H1 (cell line): ENCODE measurements around the gene HSPBP1.

Experiments
- CTCF ChIP-seq, 3 experiments: IDR thresholded peaks; 1 replicate in 2 of 3; 2 replicates in 1 of 3; pipeline versions ENCODE4 v1.5.1 to v1.6.1; 2011; ENCODE audit warnings: low read length in 3 of 3, mild to moderate bottlenecking in 3 of 3, inconsistent platforms in 2 of 3, low read depth in 1 of 3, moderate library complexity in 1 of 3; ENCODE audit not compliant: insufficient read depth in 1 of 3; ENCODE audit errors: control extremely low read depth in 1 of 3
- EGR1 ChIP-seq: IDR thresholded peaks from 2 replicates; pipeline ENCODE4 v1.6.1; 2011; ENCODE audit warnings: low read depth, low read length, borderline replicate concordance
- HDAC2 ChIP-seq, 2 experiments: fragments of 300-600 bp in 1 of 2; sonication (generic) in 1 of 2; IDR thresholded peaks; 2 replicates each; pipeline ENCODE4 v1.6.1; 2011 to 2012; ENCODE audit warnings: low read depth in 2 of 2, low read length in 2 of 2, mild to moderate bottlenecking in 2 of 2, moderate library complexity in 2 of 2, borderline replicate concordance in 1 of 2, inconsistent platforms in 1 of 2
- JUN ChIP-seq: IDR thresholded peaks from 2 replicates; pipeline ENCODE4 v1.6.1; 2011; ENCODE audit warnings: low read depth, mild to moderate bottlenecking, improper control_type of control experiment, low read length
- RFX5 ChIP-seq: IDR thresholded peaks from 2 replicates; pipeline ENCODE4 v1.6.1; 2011; ENCODE audit warnings: low read depth, low read length, improper control_type of control experiment, borderline replicate concordance
- SUZ12 ChIP-seq: fragments of 200-600 bp; sonication (generic); IDR thresholded peaks from 2 replicates; pipeline ENCODE4 v1.6.1; 2012; ENCODE audit warnings: mild to moderate bottlenecking, inconsistent platforms, low read length, moderate library complexity, mixed read lengths

- no peak for TF ChIP-seq EGR1
- TF ChIP-seq HDAC2 (IDR thresholded peaks at IDR 0.05; ENCODE audit: borderline replicate concordance in 1 of 2, low read depth in 2 of 2, low read length in 2 of 2): no peak
- TF ChIP-seq JUN: no peak
- no peak for TF ChIP-seq RFX5
- no peak for TF ChIP-seq CTCF (IDR thresholded peaks at IDR 0.05; ENCODE audit: control extremely low read depth in 1 of 3, insufficient read depth in 1 of 3, low read depth in 1 of 3, low read length in 3 of 3)
- no peak for TF ChIP-seq SUZ12
Observed at GRCh38 chr19:55224038-55224665, 55.8 kb downstream of the HSPBP1 start.
